ENCODE results near the gene TYR. TPM values are rescaled to one million over a fixed set of nuclear protein-coding genes. Genes with fewer than 3 reads are reported as not detected.
"Not testable (repeated sequence)": the region's sequence is repeated elsewhere in the genome, so short reads cannot be mapped to it uniquely, and the experiment has no call there.

Gene TYR
- total and polyA plus RNA-seq, 4 donors, result not detected

GRCh38 chr11:89235083-89235482, 57.4 kb downstream of the TYR start:
- Histone ChIP-seq H3K9ac (ENCODE audit: low read depth in 1 of 2, low read length in 2 of 2) (no peak overlapping the region), H3K27me3 (ENCODE audit: control insufficient read depth in 4 of 4, insufficient read depth in 4 of 4, low read length in 3 of 4) (no peaks in the 10 kb centered on the region), H3K36me3 (ENCODE audit: control insufficient read depth in 4 of 4, insufficient read depth in 3 of 4, low read depth in 1 of 4, low read length in 3 of 4) (no peaks in the 10 kb centered on the region), H3K4me3 (ENCODE audit: low read depth in 1 of 3, low read length in 3 of 3) (no peak overlapping the region), H3K27ac (ENCODE audit: low read depth in 1 of 2, low read length in 2 of 2) (no peak overlapping the region), H3K4me1 (ENCODE audit: control insufficient read depth in 4 of 4, insufficient read depth in 4 of 4, low read length in 3 of 4) (no peaks in the 10 kb centered on the region), H3K9me3 (ENCODE audit: control insufficient read depth in 4 of 4, low read length in 3 of 4) (no peaks in the 10 kb centered on the region)
- 16% methylated on average over 1 of the region's 1 CpG for WGBS
- DNase-seq (ENCODE audit: low spot score), result no peak
- TF ChIP-seq FOXA1 (IDR thresholded peaks at IDR 0.05) (no peak), MAX (IDR thresholded peaks at IDR 0.05) (no peak), TAF1 (conservative IDR thresholded peaks at IDR 0.05) (no peak), HNF4G (IDR thresholded peaks at IDR 0.05) (no peak), CTCF (IDR thresholded peaks at IDR 0.05; ENCODE audit: low read depth, low read length, missing input control) (no peak), YY1 (IDR thresholded peaks at IDR 0.05) (no peak), JUND (IDR thresholded peaks at IDR 0.05) (no peak), HNF4A (conservative IDR thresholded peaks at IDR 0.05) (no peak), SP1 (IDR thresholded peaks at IDR 0.05) (no peak), RAD21 (IDR thresholded peaks at IDR 0.05) (no peak), ATF3 (IDR thresholded peaks at IDR 0.05) (no peak), EGR1 (IDR thresholded peaks at IDR 0.05; ENCODE audit: low read depth in 2 of 2) (no peak)

GRCh38 chr11:89235976-89236375, 58.3 kb downstream of the TYR start:
- DNase-seq (ENCODE audit: low spot score), result no peak
- Histone ChIP-seq H3K9me3 (ENCODE audit: control insufficient read depth in 4 of 4, low read length in 3 of 4) (no peaks in the 10 kb centered on the region), H3K4me3 (ENCODE audit: low read depth in 1 of 3, low read length in 3 of 3) (no peak overlapping the region), H3K36me3 (ENCODE audit: control insufficient read depth in 4 of 4, insufficient read depth in 3 of 4, low read depth in 1 of 4, low read length in 3 of 4) (no peaks in the 10 kb centered on the region), H3K4me1 (ENCODE audit: control insufficient read depth in 4 of 4, insufficient read depth in 4 of 4, low read length in 3 of 4) (no peaks in the 10 kb centered on the region), H3K9ac (ENCODE audit: low read depth in 1 of 2, low read length in 2 of 2) (no peak overlapping the region), H3K27me3 (ENCODE audit: control insufficient read depth in 4 of 4, insufficient read depth in 4 of 4, low read length in 3 of 4) (no peaks in the 10 kb centered on the region), H3K27ac (ENCODE audit: low read depth in 1 of 2, low read length in 2 of 2) (no peak overlapping the region)
- WGBS, result 81% methylated on average over 5 of the region's 5 CpGs
- TF ChIP-seq SP1 (IDR thresholded peaks at IDR 0.05) (no peak), FOXA2 (IDR thresholded peaks at IDR 0.05) (no peak), GABPA (IDR thresholded peaks at IDR 0.05 in 1 of 2, conservative IDR thresholded peaks at IDR 0.05 in 1 of 2) (no peak), YY1 (IDR thresholded peaks at IDR 0.05) (no peak), REST (IDR thresholded peaks at IDR 0.05) (no peak), CTCF (IDR thresholded peaks at IDR 0.05; ENCODE audit: low read depth, low read length, missing input control) (no peak), HNF4A (conservative IDR thresholded peaks at IDR 0.05) (no peak), EGR1 (IDR thresholded peaks at IDR 0.05; ENCODE audit: low read depth in 2 of 2) (no peak), TAF1 (conservative IDR thresholded peaks at IDR 0.05) (no peak), JUND (IDR thresholded peaks at IDR 0.05) (no peak), NR2F2 (IDR thresholded peaks at IDR 0.05) (no peak), RAD21 (IDR thresholded peaks at IDR 0.05) (no peak), HNF4G (IDR thresholded peaks at IDR 0.05) (no peak), FOXA1 (IDR thresholded peaks at IDR 0.05) (no peak), ZBTB33 (IDR thresholded peaks at IDR 0.05) (no peak), ATF3 (IDR thresholded peaks at IDR 0.05) (no peak), MAX (IDR thresholded peaks at IDR 0.05) (no peak), RXRA (IDR thresholded peaks at IDR 0.05) (no peak)

GRCh38 chr11:89247007-89247406, 69.3 kb downstream of the TYR start:
- DNase-seq (ENCODE audit: low spot score); H3K27me3 ChIP-seq (ENCODE audit: control insufficient read depth in 4 of 4, insufficient read depth in 4 of 4, low read length in 3 of 4); H3K9me3 ChIP-seq (ENCODE audit: control insufficient read depth in 4 of 4, low read length in 3 of 4); H3K4me3 ChIP-seq (ENCODE audit: low read depth in 1 of 3, low read length in 3 of 3); H3K4me1 ChIP-seq (ENCODE audit: control insufficient read depth in 4 of 4, insufficient read depth in 4 of 4, low read length in 3 of 4); H3K27ac ChIP-seq (ENCODE audit: low read depth in 1 of 2, low read length in 2 of 2); H3K36me3 ChIP-seq (ENCODE audit: control insufficient read depth in 4 of 4, insufficient read depth in 3 of 4, low read depth in 1 of 4, low read length in 3 of 4); H3K9ac ChIP-seq (ENCODE audit: low read depth in 1 of 2, low read length in 2 of 2): not testable (repeated sequence)
- 74% methylated on average over 4 of the region's 4 CpGs for WGBS
